Kidney (tissue), 14 donors: Measurements from ENCODE around the gene IL17B. TPM values are rescaled to one million over a fixed set of nuclear protein-coding genes. Genes with fewer than 3 reads are reported as not detected.

Experiments
- DNase-seq, 5 donors: peaks; one replicate each; pipeline ENCODE4 v3.0.0-alpha.2; 2013 to 2020
- FAIRE-seq: peaks from 2 replicates; lab custom pipeline; 2012; peaks lifted over from hg19 to GRCh38; lab: Jason Lieb, UNC
- H3K27ac ChIP-seq, 2 donors: one replicate each; pipeline ENCODE4 v1.7.0; 2013; ENCODE audit warnings: low read depth in 2 of 2, low read length in 2 of 2, inconsistent platforms in 1 of 2
- H3K27me3 ChIP-seq: one replicate; pipeline ENCODE4 v1.7.1; 2013; ENCODE audit warnings: low read length, inconsistent platforms; ENCODE audit not compliant: control insufficient read depth, insufficient read depth
- H3K36me3 ChIP-seq, 3 donors: one replicate each; pipeline versions ENCODE4 v1.7.0 to v1.7.1; 2013; ENCODE audit warnings: low read length in 3 of 3, control low read depth in 1 of 3, inconsistent platforms in 1 of 3; ENCODE audit not compliant: insufficient read depth in 3 of 3, control insufficient read depth in 2 of 3
- H3K4me1 ChIP-seq, 3 donors: one replicate each; pipeline versions ENCODE4 v1.7.0 to v1.7.1; 2013; ENCODE audit warnings: low read length in 3 of 3, inconsistent platforms in 1 of 3, low read depth in 1 of 3; ENCODE audit not compliant: control insufficient read depth in 2 of 3, insufficient read depth in 2 of 3
- H3K4me3 ChIP-seq, 3 donors: one replicate each; pipeline versions ENCODE4 v1.7.0 to v1.8.1; 2013; ENCODE audit warnings: low read length in 3 of 3, control low read depth in 1 of 3, inconsistent platforms in 1 of 3
- H3K9ac ChIP-seq, 3 donors: one replicate each; pipeline versions ENCODE4 v1.7.0 to v1.7.1; 2013; ENCODE audit warnings: low read length in 3 of 3, control low read depth in 1 of 3, inconsistent platforms in 1 of 3
- H3K9me3 ChIP-seq, 3 donors: one replicate each; pipeline versions ENCODE4 v1.7.0 to v1.7.1; 2013; ENCODE audit warnings: low read length in 3 of 3, control low read depth in 1 of 3, inconsistent platforms in 1 of 3; ENCODE audit not compliant: control insufficient read depth in 2 of 3, insufficient read depth in 1 of 3
- CTCF ChIP-seq: IDR thresholded peaks from 3 replicates; pipeline ENCODE4 v1.5.1; 2012; ENCODE audit warnings: mild to moderate bottlenecking, moderate library complexity, borderline replicate concordance; ENCODE audit not compliant: insufficient read depth; ENCODE audit errors: extremely low read depth
- intact Hi-C: fragments of 100-400 bp; cut with DNase I; formaldehyde crosslinking; loops from one replicate; pipeline ENCODE4 v1.11.1; 2022
- polyA plus RNA-seq: library from polyadenylated mRNA; stranded (reverse); fragments of 350-450 nt; fragmentation: Illumina TruSeq; extraction: RNeasy Lipid Tissue Mini Kit (QIAGEN cat#74804); gene quantifications from one replicate; pipeline ENCODE4 v1.2.3, GENCODE V29; 2014; ENCODE audit warnings: low read depth, low replicate concordance; ENCODE audit not compliant: insufficient read depth
- total RNA-seq: library from RNA; stranded (reverse); fragmentation: NEBNext Ultra II Directional; extraction: Animal tissue kit (Norgen Biotek cat#: 25700); gene quantifications from one replicate; pipeline ENCODE4 v1.2.1, GENCODE V29; 2021
- donor health status: control.
- donor health status: control.
- donor health status: control.
- donor health status: control.
- donor health status: control.
- donor health status: DM: yes; HTN: yes; CAD: no.
- donor health status: Normal renal cell carcinoma (clear cell type).

The IL17B gene
- total and polyA plus RNA-seq, 2 donors from 2014 or later, result 1.4 to 4.7 TPM

- Histone ChIP-seq H3K9ac (no peak overlapping the region), H3K4me1 (peaks cover 0 to 11% (median 8%) of the 10 kb centered on the region in 3 donors), H3K36me3 (peaks cover 0 to 4% (median 0%) of the 10 kb centered on the region in 3 donors), H3K27me3 (no peaks in the 10 kb centered on the region), H3K4me3 (no peak overlapping the region), H3K27ac (peak overlapping the region in 1 of 2 donors; percentile 25), H3K9me3 (no peaks in the 10 kb centered on the region)
- no peak for DNase-seq
- FAIRE-seq, result no peak
- no peak for TF ChIP-seq CTCF
- intact Hi-C loops, result no loop called here
Observed at GRCh38 chr5:149414405-149415065, 35.4 kb upstream of the IL17B start.

GRCh38 chr5:149413477-149414210 is 34.6 kb upstream of the IL17B start:
- FAIRE-seq (no peak), DNase-seq (no peak)
- intact Hi-C loops, result no loop called here
- Histone ChIP-seq H3K4me1 (peaks cover 0 to 11% (median 8%) of the 10 kb centered on the region in 3 donors), H3K27ac (peak overlapping the region in 1 of 2 donors; percentile 64), H3K4me3 (no peak overlapping the region), H3K36me3 (peaks cover 0 to 4% (median 0%) of the 10 kb centered on the region in 3 donors), H3K9ac (peak overlapping the region in 1 of 3 donors; percentile 5), H3K27me3 (no peaks in the 10 kb centered on the region), H3K9me3 (no peaks in the 10 kb centered on the region)
- no peak for TF ChIP-seq CTCF

GRCh38 chr5:149412783-149413476 is 33.8 kb upstream of the IL17B start:
- TF ChIP-seq CTCF, result no peak
- no peaks in the 10 kb centered on the region for H3K9me3 ChIP-seq
- peaks cover 0 to 11% (median 7%) of the 10 kb centered on the region in 3 donors for H3K4me1 ChIP-seq
- no peaks in the 10 kb centered on the region for H3K27me3 ChIP-seq
- no peak overlapping the region for H3K4me3 ChIP-seq
- FAIRE-seq, result no peak
- intact Hi-C loops, result no loop called here
- H3K27ac ChIP-seq, result peak overlapping the region in 1 of 2 donors; percentile 81
- no peak for DNase-seq
- H3K36me3 ChIP-seq, result peaks cover 0 to 4% (median 0%) of the 10 kb centered on the region in 3 donors
- H3K9ac ChIP-seq, result no peak overlapping the region
